GM18519 (cell line): Measurements from ENCODE around the gene RO60.
"Not testable (repeated sequence)": the region's sequence is repeated elsewhere in the genome, so short reads cannot be mapped to it uniquely, and the experiment has no call there.

ENCODE experiments used
- ATAC-seq: cut with Tn5 transposase; IDR thresholded peaks from one replicate; pipeline ENCODE4 v1.9.1; 2021; ENCODE audit warnings: mild to moderate bottlenecking, moderate library complexity; ENCODE audit not compliant: unreplicated experiment, low FRiP score

RO60 gene

GRCh38 chr1:193059282-193060114 lies at the start of gene RO60, which contains the start of gene UCHL5:
Gene RO60 (plus strand): TSS chr1:193059612. CDS start chr1:193069055, 9,443 bp downstream.
Gene UCHL5 (minus strand): TSS chr1:193059360. CDS start chr1:193059260, 100 bp downstream.
- peak; percentile 92 for ATAC-seq

GRCh38 chr1:193011406-193011805 lies 48.0 kb upstream of the RO60 start:
- no peak for ATAC-seq

DNA sequence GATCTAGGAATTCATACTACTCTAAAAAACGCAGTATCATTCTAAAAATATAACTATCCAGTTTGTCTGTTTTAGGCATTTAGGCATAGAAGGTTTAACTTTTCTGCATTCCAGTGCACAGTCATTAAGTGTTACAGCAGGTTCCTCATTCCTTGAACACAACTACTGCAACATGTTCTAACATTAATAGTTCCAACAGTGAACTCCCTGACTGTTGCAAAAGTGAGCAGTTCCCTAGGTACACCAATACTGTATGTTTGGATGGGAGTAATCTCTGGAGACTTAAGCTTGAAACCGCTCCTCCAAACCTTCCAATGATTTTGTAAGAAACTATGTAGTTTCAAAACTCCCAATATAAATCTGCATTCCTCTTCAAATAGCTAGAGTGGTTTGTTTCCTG lies 46.4 kb upstream of the RO60 start:
- ATAC-seq = no peak

- ATAC-seq = no peak
Observed at GRCh38 chr1:193013707-193014106, 45.7 kb upstream of the RO60 start.

DNA sequence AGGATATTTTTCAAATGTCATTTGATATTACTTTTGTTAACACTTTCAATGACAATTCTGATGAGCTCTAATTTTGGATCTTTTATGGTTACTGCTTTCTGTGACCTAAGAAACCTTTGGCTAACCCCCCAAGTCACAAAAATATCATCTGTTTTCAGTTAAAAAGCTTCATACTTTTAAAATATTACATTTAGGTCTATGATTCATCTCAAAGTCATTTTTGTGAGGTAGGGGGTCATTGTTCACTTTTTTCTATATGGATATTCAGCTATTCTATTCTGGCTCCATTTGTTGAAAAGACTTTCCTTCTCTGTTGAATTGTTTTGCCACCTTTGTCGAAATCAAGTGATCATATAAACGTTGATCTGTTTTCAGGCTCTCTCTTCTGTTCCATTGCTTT lies 45.0 kb upstream of the RO60 start:
- no peak for ATAC-seq

DNA sequence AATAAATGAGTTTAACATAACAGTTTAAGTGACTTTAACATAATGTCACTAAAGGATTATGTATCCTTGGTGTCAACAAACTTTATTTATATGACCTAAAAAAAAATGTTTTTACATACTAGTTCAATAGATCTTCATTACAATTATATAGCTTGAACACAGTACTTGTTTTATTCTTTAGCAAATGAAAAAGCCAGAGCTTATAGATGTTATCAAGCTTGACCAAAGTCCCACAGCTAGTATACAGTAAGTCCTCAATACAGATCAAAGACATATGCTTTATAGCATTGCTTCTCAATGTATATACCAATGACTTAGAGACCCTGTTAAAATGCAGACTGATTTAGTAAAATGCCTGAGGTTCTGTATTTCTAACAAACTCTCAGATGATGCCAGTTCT lies 42.6 kb upstream of the RO60 start:
- no peak for ATAC-seq

GRCh38 chr1:193019442-193020026 lies 39.9 kb upstream of the RO60 start:
- ATAC-seq = peak; percentile 75

DNA sequence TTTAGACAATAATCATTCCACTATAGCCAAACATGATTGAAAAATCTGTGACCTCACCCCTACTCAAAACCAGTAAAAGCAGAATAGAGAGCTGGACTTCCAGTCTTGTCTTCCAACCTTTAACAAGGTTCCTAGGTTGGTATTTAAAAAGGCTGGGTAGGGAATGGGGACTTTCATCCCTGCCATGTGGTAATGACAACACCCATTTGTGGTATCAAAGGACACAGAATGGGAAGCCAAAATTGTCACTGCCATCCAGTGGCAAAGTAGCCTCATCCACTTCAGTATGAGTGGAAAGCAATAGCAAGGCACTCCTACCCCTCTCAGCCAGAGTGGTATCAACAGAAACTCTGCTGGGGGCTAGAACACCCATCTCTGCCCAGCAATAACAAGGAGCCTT lies 34.2 kb upstream of the RO60 start:
- ATAC-seq = no peak

DNA sequence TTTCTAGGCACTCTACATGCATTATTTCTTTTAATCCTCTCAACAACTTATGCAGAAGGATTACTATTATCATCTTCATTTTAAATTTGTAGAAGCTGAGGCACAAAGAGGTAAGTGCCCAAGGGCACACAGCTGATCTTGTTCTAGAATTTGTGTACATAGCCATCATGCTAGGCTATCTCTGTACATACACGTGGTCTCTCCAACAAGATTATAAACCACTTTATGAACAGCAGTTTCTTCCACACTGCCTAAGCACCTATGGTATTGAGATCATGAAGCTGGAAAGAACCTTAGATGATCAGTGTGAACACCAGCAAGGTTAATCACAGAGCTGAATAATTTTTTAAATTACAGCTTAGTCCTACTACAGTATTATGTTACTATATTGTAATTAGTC lies 29.1 kb upstream of the RO60 start:
- no peak for ATAC-seq

DNA sequence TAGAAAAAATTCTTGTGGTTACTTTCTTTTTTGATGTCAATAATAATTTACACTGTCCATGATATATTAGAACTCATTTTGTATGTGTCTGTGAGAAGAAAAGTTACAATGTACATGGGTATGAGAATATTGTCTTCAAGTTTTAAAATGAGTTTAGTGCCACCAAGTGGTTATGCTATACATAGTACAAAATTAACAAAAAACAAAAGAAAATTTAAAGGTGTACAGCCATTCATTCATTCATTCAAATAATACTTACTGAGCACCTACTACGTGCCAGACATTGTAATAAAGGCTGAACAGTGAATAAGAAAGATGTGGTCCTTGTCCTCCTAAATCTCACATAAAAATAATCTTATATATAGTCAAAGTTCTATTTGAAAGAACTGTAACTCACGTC lies 28.0 kb upstream of the RO60 start:
- peak; percentile 60 for ATAC-seq

DNA sequence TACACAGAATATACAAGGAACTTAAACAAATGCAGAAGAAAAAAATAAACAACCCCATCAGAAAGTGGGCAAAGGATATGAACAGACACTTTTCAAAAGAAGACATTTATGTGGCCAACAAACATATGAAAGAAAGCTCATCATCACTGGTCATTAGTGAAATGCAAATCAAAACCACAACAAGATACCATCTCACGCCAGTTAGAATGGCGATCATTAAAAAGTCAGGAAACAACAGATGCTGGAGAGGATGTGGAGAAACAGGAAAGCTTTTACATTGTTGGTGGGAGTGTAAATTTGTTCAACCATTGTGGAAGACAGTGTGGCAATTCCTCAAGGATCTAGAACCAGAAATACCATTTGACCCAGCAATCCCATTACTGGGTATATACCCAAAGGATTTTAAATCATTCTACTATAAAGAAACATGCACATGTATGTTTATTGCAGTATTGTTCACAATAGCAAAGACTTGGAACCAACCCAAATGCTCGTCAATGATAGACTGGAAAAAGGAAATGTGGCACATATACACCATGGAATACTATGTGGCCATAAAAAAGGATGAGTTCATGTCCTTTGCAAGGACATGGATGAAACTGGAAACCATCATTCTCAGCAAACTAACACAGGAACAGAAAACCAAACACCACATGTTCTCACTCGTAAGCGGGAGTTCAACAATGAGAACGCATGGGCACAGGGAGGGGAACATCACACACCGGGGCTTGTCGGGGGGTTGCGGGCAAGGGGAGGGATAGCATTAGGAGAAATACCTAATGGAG lies 26.6 kb upstream of the RO60 start:
- not testable (repeated sequence) for ATAC-seq

DNA sequence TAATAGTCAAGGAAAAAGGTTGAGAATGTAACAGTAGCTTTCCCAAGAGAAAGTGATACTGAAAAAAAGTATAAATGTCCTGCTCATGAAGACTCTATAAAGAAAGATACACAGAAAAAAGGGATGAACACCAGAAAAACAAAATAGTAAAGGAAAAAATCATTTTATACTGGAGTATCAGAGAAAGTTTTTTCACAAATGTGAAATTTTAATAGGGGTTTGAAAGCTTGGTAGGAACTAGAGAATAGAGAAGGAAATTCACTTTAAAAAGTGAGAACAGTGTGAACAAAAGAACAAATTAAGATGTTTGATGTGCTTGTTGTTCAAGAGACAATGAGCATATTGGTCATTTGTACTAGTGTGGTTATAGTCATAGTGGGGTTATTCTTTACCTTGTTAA lies 25.8 kb upstream of the RO60 start:
- no peak for ATAC-seq

- no peak for ATAC-seq
Observed at GRCh38 chr1:193036337-193037047, 22.9 kb upstream of the RO60 start.

DNA sequence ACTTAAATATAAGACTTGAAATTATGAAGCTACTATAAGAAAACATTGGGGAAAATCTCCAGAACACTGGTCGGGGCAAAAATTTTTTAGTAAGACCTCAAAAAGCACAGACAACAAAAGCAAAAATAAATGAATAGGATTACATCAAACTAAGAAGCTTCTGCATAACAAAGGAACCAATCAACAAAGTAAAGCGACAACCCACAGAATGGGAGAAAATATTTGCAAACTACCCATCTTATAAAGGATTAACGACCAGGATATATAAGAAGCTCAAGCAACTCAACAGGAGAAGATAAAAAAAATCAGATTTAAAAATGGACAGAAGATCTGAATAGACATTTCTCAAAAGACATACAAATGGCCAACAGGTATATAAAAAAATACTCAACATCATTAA lies 19.4 kb upstream of the RO60 start:
- ATAC-seq = no peak

DNA sequence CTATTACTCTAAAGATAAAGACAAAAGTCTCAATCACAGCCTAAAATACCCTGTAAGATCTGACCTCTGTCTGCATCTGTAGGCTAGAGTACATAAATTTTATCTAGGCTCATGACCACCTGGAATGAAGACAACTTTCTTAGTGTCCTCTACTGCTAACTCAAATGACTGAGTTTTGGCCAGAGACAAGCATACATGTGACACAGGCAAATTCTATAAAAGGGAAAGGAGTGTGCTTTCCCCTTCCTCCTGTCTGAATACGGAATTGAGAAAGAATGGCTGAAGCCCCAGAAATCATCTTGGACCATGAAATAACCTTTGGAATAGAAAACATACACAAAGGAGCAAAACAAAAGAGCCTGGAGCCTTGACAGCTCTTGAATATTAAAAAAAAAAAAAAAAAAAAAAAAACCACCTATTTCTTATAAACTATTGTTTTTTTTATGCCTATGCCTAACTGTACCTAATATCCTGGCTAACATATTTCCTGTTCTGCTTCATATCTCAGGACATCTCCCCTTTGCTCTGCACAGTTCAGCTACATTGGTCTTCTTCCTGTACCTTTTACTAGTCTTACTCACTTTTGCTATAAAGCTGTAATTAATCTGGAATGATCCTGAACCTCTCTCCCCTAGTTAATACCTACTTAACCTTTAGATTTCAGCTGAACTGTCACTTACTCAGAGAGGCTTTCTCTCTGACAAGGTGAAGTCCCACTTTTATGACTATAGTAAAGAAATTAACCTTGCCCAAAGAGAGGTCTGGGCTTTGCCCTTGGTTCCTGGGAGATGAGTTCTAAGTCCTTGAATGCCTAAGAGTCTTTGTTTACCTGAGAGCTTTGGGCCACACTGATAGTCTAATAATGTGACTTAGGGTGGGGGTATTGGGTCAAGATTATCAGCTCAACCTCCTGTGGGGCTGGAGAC lies 16.4 kb upstream of the RO60 start:
- no peak for ATAC-seq

GRCh38 chr1:193048913-193049312 lies 10.5 kb upstream of the RO60 start:
- ATAC-seq = not testable (repeated sequence)

- ATAC-seq = no peak
Observed at GRCh38 chr1:193054169-193054675, 5.2 kb upstream of the RO60 start.

- peak; percentile 63 for ATAC-seq
Observed at GRCh38 chr1:193058529-193059281, 707 bp upstream of the RO60 start.

GRCh38 chr1:193060115-193060403 lies 647 bp downstream of the RO60 start:
- ATAC-seq = no peak
